Measurements from ENCODE around the gene ZNF280B. TPM values are rescaled to one million over a fixed set of nuclear protein-coding genes. Genes with fewer than 3 reads are reported as not detected.

Gene ZNF280B
- total RNA-seq, 1 donor = 1.1 TPM

DNA sequence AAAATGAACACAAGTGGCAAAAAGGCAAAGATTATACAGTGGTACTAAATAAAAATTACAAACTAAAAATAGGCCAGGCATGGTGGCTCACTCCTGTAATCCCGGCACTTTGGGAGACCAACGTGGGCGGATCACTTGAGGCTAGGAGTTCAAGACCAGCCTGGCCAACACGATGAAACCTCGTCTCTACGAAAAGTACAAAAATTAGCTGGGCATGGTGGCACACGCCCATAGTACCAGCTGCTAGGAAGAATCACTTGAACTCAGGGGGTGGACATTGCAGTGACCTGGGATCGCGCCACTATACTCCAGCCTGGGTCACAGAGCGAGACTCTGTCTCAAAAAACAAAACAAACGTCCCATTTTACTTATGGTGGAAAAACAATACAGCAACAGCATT lies 24.5 kb downstream of the ZNF280B start:
- H3K27me3 ChIP-seq (ENCODE audit: insufficient read depth, low read length) = no peaks in the 10 kb centered on the region
- no peak overlapping the region for H3K4me2 ChIP-seq (ENCODE audit: insufficient read depth, low read length)
- no peaks in the 10 kb centered on the region for H4K20me1 ChIP-seq (ENCODE audit: insufficient read depth, low read length)
- no peak overlapping the region for H3K27ac ChIP-seq (ENCODE audit: low read depth, low read length)
- TF ChIP-seq, protein P1, sequence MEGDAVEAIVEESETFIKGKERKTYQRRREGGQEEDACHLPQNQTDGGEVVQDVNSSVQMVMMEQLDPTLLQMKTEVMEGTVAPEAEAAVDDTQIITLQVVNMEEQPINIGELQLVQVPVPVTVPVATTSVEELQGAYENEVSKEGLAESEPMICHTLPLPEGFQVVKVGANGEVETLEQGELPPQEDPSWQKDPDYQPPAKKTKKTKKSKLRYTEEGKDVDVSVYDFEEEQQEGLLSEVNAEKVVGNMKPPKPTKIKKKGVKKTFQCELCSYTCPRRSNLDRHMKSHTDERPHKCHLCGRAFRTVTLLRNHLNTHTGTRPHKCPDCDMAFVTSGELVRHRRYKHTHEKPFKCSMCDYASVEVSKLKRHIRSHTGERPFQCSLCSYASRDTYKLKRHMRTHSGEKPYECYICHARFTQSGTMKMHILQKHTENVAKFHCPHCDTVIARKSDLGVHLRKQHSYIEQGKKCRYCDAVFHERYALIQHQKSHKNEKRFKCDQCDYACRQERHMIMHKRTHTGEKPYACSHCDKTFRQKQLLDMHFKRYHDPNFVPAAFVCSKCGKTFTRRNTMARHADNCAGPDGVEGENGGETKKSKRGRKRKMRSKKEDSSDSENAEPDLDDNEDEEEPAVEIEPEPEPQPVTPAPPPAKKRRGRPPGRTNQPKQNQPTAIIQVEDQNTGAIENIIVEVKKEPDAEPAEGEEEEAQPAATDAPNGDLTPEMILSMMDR (IDR thresholded peaks at IDR 0.05; ENCODE audit: extremely low read depth, low read depth, low read length) = no peak
- DNase-seq (ENCODE audit: insufficient read length, low spot score, missing footprints) = no peak
- H3K36me3 ChIP-seq (ENCODE audit: insufficient read depth, low read length) = peaks cover 3% of the 10 kb centered on the region
- H2AFZ ChIP-seq (ENCODE audit: low read length) = no peak overlapping the region
- H3K4me3 ChIP-seq (ENCODE audit: insufficient read depth, low read length) = no peak overlapping the region
- no peaks in the 10 kb centered on the region for H3K79me2 ChIP-seq (ENCODE audit: insufficient read depth, low read length)
- no peaks in the 10 kb centered on the region for H3K9me3 ChIP-seq (ENCODE audit: low read depth, low read length)
- no peaks in the 10 kb centered on the region for H3K4me1 ChIP-seq (ENCODE audit: insufficient read depth, low read length)

DNA sequence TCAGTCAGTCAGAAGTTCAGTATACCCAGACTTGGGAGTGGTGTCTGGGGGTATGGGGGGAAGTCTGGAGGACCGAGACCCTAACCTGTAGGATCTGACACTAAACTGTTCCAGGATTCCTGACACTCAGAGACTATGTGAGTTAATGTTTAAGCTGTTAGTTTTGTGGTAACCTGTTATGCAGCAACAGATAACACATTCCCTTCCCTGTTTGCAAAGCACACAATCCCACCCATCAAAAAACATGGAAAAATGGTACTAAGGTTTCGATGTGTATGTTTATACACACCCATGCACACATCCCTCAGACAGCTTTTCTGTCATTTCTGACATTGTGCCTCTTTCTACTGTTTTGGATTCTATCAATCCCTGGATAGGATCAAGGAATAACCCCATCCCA lies 27.6 kb downstream of the ZNF280B start:
- Histone ChIP-seq H2AFZ (ENCODE audit: low read length) (no peak overlapping the region), H3K36me3 (ENCODE audit: insufficient read depth, low read length) (no peaks in the 10 kb centered on the region), H3K4me1 (ENCODE audit: insufficient read depth, low read length) (no peaks in the 10 kb centered on the region), H4K20me1 (ENCODE audit: insufficient read depth, low read length) (no peaks in the 10 kb centered on the region), H3K9me3 (ENCODE audit: low read depth, low read length) (no peaks in the 10 kb centered on the region), H3K27ac (ENCODE audit: low read depth, low read length) (no peak overlapping the region), H3K27me3 (ENCODE audit: insufficient read depth, low read length) (no peaks in the 10 kb centered on the region), H3K4me2 (ENCODE audit: insufficient read depth, low read length) (no peak overlapping the region), H3K79me2 (ENCODE audit: insufficient read depth, low read length) (no peaks in the 10 kb centered on the region), H3K4me3 (ENCODE audit: insufficient read depth, low read length) (no peak overlapping the region)
- DNase-seq (ENCODE audit: insufficient read length, low spot score, missing footprints) = no peak
- TF ChIP-seq, protein P1 (IDR thresholded peaks at IDR 0.05; ENCODE audit: extremely low read depth, low read depth, low read length) = no peak

DNA sequence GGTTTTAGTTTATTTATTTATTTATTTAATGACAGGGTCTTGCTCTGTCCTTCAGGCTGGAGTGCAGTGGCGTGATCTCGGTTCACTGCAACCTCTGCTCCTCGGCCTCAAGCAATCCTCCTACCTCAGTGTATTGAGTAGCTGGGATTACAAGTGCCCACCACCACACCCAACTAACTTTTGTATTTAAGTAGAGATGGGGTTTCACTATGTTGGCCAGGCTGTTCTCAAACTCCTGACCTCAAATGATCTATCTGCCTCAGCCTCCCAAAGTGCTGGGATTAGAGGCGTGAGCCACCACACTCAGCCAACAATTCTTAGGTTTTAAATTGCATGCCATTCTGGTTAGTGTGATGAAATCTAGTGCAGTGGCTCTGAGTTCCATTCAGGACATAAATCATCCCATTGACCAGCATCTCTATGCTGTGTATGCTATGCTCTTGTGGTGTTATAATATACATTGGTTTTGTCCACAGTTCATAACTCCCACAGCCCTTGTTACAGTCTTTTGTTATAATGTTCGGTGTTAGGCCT lies 28.5 kb downstream of the ZNF280B start:
- Histone ChIP-seq H3K4me1 (ENCODE audit: insufficient read depth, low read length) (no peaks in the 10 kb centered on the region), H3K27me3 (ENCODE audit: insufficient read depth, low read length) (no peaks in the 10 kb centered on the region), H3K27ac (ENCODE audit: low read depth, low read length) (no peak overlapping the region), H2AFZ (ENCODE audit: low read length) (no peak overlapping the region), H3K79me2 (ENCODE audit: insufficient read depth, low read length) (no peaks in the 10 kb centered on the region), H4K20me1 (ENCODE audit: insufficient read depth, low read length) (no peaks in the 10 kb centered on the region), H3K36me3 (ENCODE audit: insufficient read depth, low read length) (no peaks in the 10 kb centered on the region), H3K4me2 (ENCODE audit: insufficient read depth, low read length) (no peak overlapping the region), H3K9me3 (ENCODE audit: low read depth, low read length) (no peaks in the 10 kb centered on the region), H3K4me3 (ENCODE audit: insufficient read depth, low read length) (no peak overlapping the region)
- DNase-seq (ENCODE audit: insufficient read length, low spot score, missing footprints) = no peak
- TF ChIP-seq, protein P1 (IDR thresholded peaks at IDR 0.05; ENCODE audit: extremely low read depth, low read depth, low read length) = no peak

DNA sequence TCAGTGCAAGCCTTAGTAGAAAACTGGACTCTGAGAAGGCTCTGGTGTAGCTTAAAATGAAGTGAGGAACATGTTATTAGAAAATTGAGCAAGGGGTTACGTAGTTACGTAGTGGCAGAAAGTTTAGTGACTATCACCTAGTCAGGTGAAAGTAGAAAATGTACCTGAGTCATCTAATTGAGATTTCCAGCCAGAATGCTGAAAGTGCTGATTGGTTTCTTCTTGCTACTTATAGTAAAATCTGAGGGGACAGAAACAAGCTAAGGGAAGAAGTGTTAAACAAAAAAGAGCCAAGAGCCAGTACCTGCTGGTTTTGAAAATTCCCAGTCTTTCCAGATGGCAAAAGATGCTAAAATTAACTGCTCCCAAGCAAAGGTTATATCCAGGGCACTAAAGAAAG lies 29.4 kb downstream of the ZNF280B start:
- no peak overlapping the region for H2AFZ ChIP-seq (ENCODE audit: low read length)
- H3K27me3 ChIP-seq (ENCODE audit: insufficient read depth, low read length) = no peaks in the 10 kb centered on the region
- H3K4me3 ChIP-seq (ENCODE audit: insufficient read depth, low read length) = no peak overlapping the region
- DNase-seq (ENCODE audit: insufficient read length, low spot score, missing footprints) = no peak
- TF ChIP-seq, protein P1 (IDR thresholded peaks at IDR 0.05; ENCODE audit: extremely low read depth, low read depth, low read length) = no peak
- H3K27ac ChIP-seq (ENCODE audit: low read depth, low read length) = no peak overlapping the region
- H4K20me1 ChIP-seq (ENCODE audit: insufficient read depth, low read length) = no peaks in the 10 kb centered on the region
- H3K79me2 ChIP-seq (ENCODE audit: insufficient read depth, low read length) = no peaks in the 10 kb centered on the region
- no peaks in the 10 kb centered on the region for H3K9me3 ChIP-seq (ENCODE audit: low read depth, low read length)
- H3K4me2 ChIP-seq (ENCODE audit: insufficient read depth, low read length) = no peak overlapping the region
- H3K4me1 ChIP-seq (ENCODE audit: insufficient read depth, low read length) = no peaks in the 10 kb centered on the region
- no peaks in the 10 kb centered on the region for H3K36me3 ChIP-seq (ENCODE audit: insufficient read depth, low read length)
